MM.1S (cell line): ENCODE measurements around the gene CASR.

Source experiments
- DNase-seq: peaks from one replicate; pipeline ENCODE4 v3.0.0-alpha.2; 2015
- H2AFZ ChIP-seq: fragments of 300-600 bp; sonication (generic); 2 replicates; pipeline ENCODE4 v1.6.0; 2016; ENCODE audit warnings: antibody characterized with exemption, low read length
- H3F3A ChIP-seq: fragments of 300-600 bp; sonication (generic); 2 replicates; pipeline ENCODE4 v1.6.1; 2016; ENCODE audit warnings: mild to moderate bottlenecking, antibody characterized with exemption, low read length, moderate library complexity, mixed read lengths; ENCODE audit not compliant: insufficient read depth
- H3K27ac ChIP-seq: fragments of 300-600 bp; sonication (generic); 2 replicates; pipeline ENCODE4 v1.5.1; 2016; ENCODE audit warnings: mild to moderate bottlenecking, low read length
- H3K27me3 ChIP-seq: fragments of 300-600 bp; sonication (generic); replicated peaks from 2 replicates; pipeline ENCODE4 v1.6.0; 2016; ENCODE audit warnings: low read length; ENCODE audit not compliant: insufficient read depth
- H3K36me3 ChIP-seq: fragments of 300-600 bp; sonication (generic); replicated peaks from 2 replicates; pipeline ENCODE4 v1.6.1; 2016; ENCODE audit warnings: mild to moderate bottlenecking, low read length, mixed read lengths; ENCODE audit not compliant: insufficient read depth
- H3K4me1 ChIP-seq: fragments of 300-600 bp; sonication (generic); 2 replicates; pipeline ENCODE4 v1.6.1; 2016; ENCODE audit warnings: low read length, mixed read lengths
- H3K4me2 ChIP-seq: fragments of 300-600 bp; sonication (generic); 2 replicates; pipeline ENCODE4 v1.6.0; 2016; ENCODE audit warnings: low read depth, low read length
- H3K4me3 ChIP-seq: fragments of 300-600 bp; sonication (generic); 2 replicates; pipeline ENCODE4 v1.5.1; 2016; ENCODE audit warnings: low read length, mixed read lengths
- H3K79me2 ChIP-seq: fragments of 300-600 bp; sonication (generic); 2 replicates; pipeline ENCODE4 v1.6.1; 2016; ENCODE audit warnings: mixed run types, low read length, mixed read lengths
- H3K9ac ChIP-seq: fragments of 300-600 bp; sonication (generic); 2 replicates; pipeline ENCODE4 v1.6.1; 2016; ENCODE audit warnings: low read length, mixed read lengths
- H3K9me2 ChIP-seq: fragments of 300-600 bp; sonication (generic); replicated peaks from 2 replicates; pipeline ENCODE4 v1.6.1; 2016; ENCODE audit warnings: mild to moderate bottlenecking, low read length, mixed read lengths; ENCODE audit not compliant: insufficient read depth
- H3K9me3 ChIP-seq: fragments of 300-600 bp; sonication (generic); replicated peaks from 2 replicates; pipeline ENCODE4 v1.6.1; 2016; ENCODE audit warnings: mild to moderate bottlenecking, low read length, mixed read lengths; ENCODE audit not compliant: insufficient read depth
- H4K20me1 ChIP-seq: fragments of 300-600 bp; sonication (generic); 2 replicates; pipeline ENCODE4 v1.6.1; 2016; ENCODE audit warnings: mild to moderate bottlenecking, low read length, moderate library complexity, mixed read lengths; ENCODE audit not compliant: insufficient read depth
- CTCF ChIP-seq: fragments of 300-600 bp; sonication (generic); IDR thresholded peaks from 2 replicates; pipeline ENCODE4 v1.5.1; 2016; ENCODE audit warnings: antibody characterized with exemption, low read length, mixed read lengths
- EZH2 ChIP-seq: fragments of 300-600 bp; sonication (generic); optimal IDR thresholded peaks from 2 replicates; pipeline ENCODE3; 2017; ENCODE audit warnings: low read depth, mild to moderate bottlenecking, antibody characterized with exemption, low read length, mixed read lengths
- EZH2phosphoT487 ChIP-seq: fragments of 300-600 bp; sonication (generic); IDR thresholded peaks from 2 replicates; pipeline ENCODE4 v1.6.1; 2018; ENCODE audit warnings: antibody characterized with exemption, low read length

Gene CASR

GRCh38 chr3:122298239-122298638 lies 114.8 kb downstream of the CASR start:
- H3F3A ChIP-seq = peaks cover 5% of the 10 kb centered on the region; the same call in 1 of the 2 replicates
- H2AFZ ChIP-seq = no peak overlapping the region
- H4K20me1 ChIP-seq = no peaks in the 10 kb centered on the region
- no peaks in the 10 kb centered on the region for H3K9me2 ChIP-seq
- no peaks in the 10 kb centered on the region for H3K36me3 ChIP-seq
- H3K27ac ChIP-seq = no peak overlapping the region
- H3K4me1 ChIP-seq = peaks cover 14% of the 10 kb centered on the region
- no peak for TF ChIP-seq CTCF
- no peak for TF ChIP-seq EZH2phosphoT487
- TF ChIP-seq EZH2 = no peak
- H3K27me3 ChIP-seq = no peaks in the 10 kb centered on the region
- H3K79me2 ChIP-seq = no peaks in the 10 kb centered on the region
- no peaks in the 10 kb centered on the region for H3K9me3 ChIP-seq
- no peak for DNase-seq
- no peak overlapping the region for H3K4me3 ChIP-seq
- H3K4me2 ChIP-seq = no peak overlapping the region
- no peak overlapping the region for H3K9ac ChIP-seq

- Histone ChIP-seq H3K27me3 (no peaks in the 10 kb centered on the region), H3K9me3 (no peaks in the 10 kb centered on the region), H3K36me3 (no peaks in the 10 kb centered on the region), H3K9me2 (no peaks in the 10 kb centered on the region), H3K79me2 (no peaks in the 10 kb centered on the region), H3K4me3 (no peak overlapping the region), H3F3A (peaks cover 5% of the 10 kb centered on the region; the same call in 1 of the 2 replicates), H3K9ac (no peak overlapping the region), H3K4me1 (peaks cover 14% of the 10 kb centered on the region), H4K20me1 (no peaks in the 10 kb centered on the region), H2AFZ (no peak overlapping the region), H3K4me2 (no peak overlapping the region), H3K27ac (no peak overlapping the region)
- TF ChIP-seq EZH2phosphoT487 = no peak
- TF ChIP-seq CTCF = no peak
- TF ChIP-seq EZH2 = no peak
- no peak for DNase-seq
Observed at GRCh38 chr3:122299215-122299614, 115.7 kb downstream of the CASR start.

GRCh38 chr3:122299872-122300460 lies 116.5 kb downstream of the CASR start:
- TF ChIP-seq CTCF = peak; percentile 58
- TF ChIP-seq EZH2 = no peak
- TF ChIP-seq EZH2phosphoT487 = no peak
- no peaks in the 10 kb centered on the region for H3K9me2 ChIP-seq
- H3K36me3 ChIP-seq = no peaks in the 10 kb centered on the region
- peaks cover 5% of the 10 kb centered on the region; the same call in 1 of the 2 replicates for H3F3A ChIP-seq
- H3K4me3 ChIP-seq = no peak overlapping the region
- H3K4me1 ChIP-seq = peaks cover 7% of the 10 kb centered on the region
- no peaks in the 10 kb centered on the region for H3K9me3 ChIP-seq
- no peaks in the 10 kb centered on the region for H3K27me3 ChIP-seq
- peak; percentile 53 for DNase-seq
- no peak overlapping the region for H3K9ac ChIP-seq
- H3K79me2 ChIP-seq = no peaks in the 10 kb centered on the region
- H3K27ac ChIP-seq = no peak overlapping the region
- no peak overlapping the region for H2AFZ ChIP-seq
- no peak overlapping the region for H3K4me2 ChIP-seq
- H4K20me1 ChIP-seq = no peaks in the 10 kb centered on the region
